Endometrium (tissue), 2 donors: ENCODE measurements around the gene TMEM88.

Source experiments
- FAIRE-seq: peaks from 2 replicates; lab custom pipeline; 2012; peaks lifted over from hg19 to GRCh38; lab: Jason Lieb, UNC
- donor health status: control.
- donor health status: control.

The TMEM88 gene

DNA sequence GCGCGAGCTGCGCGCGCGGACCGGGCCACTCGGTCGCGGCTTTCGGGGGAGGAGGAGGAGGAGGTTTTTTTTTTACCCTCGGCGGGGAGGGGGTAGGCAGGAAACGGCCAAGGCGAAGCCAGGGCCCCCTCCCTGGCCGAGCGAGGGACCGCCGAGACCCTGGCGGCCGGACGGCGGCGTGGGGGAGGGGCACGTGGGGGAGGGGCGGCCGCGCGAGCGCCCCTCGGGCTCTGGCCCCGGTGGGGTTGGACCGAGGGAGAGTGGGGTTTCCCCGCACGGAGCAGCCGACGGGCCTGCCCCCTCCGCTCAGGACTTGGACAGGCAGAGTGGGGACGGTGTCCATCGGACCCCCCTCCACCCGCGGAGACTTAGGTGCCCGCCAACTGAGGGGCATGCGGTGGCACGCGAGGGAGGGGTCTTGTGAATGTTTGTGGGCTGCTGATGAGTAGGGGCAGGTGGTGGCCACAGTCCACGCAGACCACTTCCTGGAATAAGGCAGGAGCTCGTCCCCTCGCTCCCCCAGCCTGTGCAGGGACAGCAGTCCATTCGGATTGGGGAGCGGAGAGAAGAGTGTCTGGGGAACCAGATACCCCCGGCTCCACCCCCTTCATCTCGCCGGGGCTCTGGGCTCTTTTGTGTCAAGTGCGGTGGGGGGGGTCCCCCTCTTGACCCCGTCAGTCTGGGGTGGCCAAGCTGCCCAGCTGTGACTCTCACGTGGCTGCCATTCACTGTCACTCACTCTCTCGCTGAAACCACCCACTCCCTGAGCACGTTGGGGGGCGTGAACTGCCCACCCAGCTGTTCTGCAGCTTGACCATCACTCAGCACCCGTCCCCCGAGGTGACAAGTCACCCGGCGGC, 30.7 kb downstream of the TMEM88 start:
- no peak for FAIRE-seq

DNA sequence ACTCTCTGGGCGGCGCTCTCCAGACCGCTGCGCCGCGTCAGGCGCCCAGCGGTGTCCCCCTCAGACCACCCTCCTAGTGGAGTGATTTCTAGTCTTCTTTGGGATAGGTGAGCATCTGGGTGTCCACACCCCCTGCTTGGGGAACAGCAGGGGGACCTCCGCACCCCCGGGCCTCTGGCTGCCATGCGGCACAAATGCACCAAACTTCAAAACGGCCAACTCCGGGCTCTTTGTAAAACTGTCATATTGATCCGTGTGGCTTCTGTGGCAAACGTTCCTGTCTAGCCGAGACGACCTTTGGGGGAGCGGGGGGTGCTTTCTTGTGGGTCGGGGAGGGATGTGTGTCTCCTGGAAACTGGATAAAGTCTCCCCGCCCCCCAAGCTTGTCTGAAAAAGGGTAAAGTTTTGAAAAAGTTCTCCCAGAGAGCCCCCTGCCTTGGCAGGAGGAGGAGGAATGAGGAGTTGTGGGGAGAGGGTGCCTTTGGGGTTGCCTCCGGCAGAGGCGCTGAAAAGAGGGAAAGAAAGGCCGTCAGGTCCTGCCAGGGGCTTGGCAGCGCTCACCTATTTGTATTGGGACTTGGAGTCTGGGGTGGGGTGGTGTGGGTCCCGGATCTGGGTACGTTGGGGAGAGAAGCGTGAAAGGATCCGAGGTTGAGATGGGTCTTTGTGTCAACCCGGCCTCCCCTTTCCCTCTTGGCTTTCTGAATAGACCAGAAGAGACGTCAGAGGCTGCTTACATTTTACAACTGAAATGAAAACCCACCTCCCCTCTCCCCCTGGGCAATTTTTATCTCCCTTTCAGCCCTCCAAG, 31.6 kb downstream of the TMEM88 start:
- FAIRE-seq, result no peak

DNA sequence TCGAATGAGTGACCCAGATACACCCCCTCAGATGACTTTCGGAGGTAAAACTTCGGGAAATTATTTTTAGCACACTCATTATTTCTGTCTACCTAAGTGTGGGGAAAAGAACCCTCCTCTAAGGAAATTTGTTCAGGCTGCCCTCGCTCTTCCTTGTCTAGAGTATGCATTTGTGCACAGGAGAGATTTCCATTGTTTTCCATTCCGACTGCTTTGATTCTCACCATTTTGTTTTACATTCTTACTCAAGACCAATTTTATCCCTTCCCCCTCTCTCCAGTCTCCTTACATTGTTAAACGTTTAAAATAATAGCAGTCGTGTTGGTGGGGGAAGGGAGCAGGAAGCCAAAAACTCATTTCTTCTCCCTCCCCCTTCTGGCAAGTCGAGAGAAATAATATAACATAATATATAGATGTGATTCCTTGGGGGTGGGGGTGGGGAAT, 32.2 kb downstream of the TMEM88 start:
- FAIRE-seq, result no peak

DNA sequence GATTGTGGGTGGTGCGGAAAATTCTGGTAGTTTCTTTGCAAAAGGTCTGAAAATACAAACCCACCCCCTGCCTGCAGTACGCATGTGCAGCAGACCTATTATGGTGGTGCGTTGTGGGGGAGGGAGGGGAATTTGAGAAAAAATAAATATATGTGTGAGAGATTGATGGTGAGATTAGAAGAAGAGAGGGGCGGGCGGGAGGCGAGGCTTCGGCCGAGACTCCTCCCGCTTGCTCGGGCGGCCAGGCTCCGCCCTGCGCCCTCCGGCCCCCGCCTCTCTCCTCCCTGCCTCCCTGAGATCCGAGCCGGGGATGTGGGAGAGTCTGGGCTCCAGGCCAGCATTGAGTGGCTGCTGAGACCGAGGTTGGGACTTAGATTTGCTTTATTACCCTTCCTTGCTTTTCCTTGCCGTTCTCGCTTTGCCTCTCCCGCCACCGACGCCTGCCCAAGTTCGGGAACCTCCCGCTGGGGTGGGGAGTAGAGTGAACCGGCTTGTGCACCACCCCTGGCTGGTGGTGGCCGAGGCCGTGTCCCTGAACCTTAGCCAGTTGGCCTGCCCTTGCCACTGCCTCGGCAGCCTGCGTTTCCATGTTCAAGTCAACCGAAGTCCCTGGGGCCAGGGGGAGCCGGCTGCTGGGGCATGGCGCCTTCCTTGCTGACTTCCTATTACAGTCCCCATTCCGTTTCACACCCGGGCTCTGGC, 32.8 kb downstream of the TMEM88 start:
- peak; percentile 98 for FAIRE-seq

- no peak for FAIRE-seq
Observed at GRCh38 chr17:7888184-7888920, 33.5 kb downstream of the TMEM88 start, which contains the start of gene CHD3. TSS of gene CHD3 (plus strand) at chr17:7888789. CDS start at chr17:7889001, 212 bp downstream.

DNA sequence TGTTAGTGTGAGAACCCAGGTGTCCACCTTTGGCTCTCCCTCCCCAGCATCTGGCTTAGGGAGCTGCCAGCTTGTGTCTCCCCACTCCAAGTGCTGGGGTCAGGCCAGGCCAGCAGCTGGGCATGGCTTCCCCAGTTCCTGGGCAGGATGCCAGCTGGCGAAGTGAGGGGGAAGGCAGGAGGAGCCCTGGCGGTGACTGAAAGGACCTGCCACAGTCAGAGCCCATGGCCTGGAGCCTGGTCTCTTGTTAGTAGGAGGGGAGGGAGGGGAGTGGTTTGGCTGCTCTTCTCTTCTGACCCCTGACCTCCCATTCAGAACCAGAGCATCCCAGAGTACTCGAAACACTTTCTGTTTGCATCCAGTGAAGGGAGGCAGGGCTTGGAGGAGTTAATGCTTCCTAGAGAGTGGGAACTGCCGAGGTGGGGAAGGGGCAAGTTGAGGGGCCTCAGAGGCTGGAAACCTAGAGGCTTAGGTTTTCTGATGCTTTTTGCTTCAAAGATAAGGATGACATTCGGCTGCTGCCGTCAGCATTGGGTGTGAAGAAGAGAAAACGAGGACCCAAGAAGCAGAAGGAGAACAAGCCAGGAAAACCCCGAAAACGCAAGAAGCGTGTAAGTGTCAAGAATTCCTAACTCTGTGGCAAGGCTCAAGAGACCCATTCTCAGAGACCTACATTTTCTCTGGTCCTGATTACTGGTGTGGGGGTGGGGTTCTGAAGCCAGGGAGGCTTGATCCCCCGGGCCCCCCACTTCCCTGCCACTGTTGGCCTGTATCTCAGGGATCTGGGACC, 34.5 kb downstream of the TMEM88 start:
- FAIRE-seq, result peak; percentile 55

DNA sequence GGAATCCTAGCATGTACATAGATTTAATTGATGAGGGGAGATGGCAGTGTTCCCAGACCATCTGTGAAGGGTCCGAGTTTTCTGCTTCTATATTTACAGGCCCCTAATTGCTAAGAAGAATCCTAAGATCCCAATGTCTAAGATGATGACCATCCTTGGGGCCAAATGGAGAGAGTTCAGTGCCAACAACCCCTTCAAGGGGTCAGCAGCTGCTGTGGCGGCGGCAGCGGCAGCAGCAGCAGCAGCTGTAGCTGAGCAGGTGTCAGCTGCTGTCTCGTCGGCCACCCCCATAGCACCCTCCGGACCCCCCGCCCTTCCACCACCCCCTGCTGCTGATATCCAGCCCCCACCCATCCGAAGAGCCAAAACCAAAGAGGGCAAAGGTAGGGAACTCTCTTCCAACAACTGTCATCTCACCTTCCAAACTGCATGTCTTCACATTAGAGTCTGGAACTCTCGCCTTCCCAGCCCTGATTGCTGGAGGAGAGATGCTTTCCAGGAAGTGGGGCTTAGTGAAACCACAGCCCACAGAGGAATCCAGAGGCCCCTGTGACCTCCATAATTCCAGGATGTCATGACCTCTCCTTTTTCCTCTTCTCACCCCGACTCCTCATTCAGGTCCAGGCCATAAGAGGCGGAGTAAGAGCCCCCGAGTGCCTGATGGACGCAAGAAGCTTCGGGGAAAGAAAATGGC, 38.5 kb downstream of the TMEM88 start:
- no peak for FAIRE-seq

GRCh38 chr17:7894226-7894625, 39.4 kb downstream of the TMEM88 start:
- FAIRE-seq, result no peak

DNA sequence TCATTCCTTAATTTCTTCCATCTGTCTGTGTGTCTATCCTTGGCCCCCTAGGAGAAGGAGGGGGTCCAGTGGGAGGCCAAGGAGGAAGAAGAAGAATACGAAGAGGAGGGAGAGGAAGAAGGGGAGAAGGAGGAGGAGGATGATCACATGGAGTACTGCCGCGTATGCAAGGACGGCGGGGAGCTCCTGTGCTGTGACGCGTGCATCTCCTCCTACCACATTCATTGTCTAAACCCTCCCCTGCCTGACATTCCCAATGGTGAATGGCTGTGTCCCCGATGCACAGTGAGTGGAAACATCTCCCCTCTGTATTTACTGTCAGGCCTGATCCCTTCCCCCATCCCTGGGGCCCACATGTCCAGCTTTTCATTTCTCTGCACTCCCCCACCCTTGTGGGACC, 40.0 kb downstream of the TMEM88 start:
- FAIRE-seq, result no peak

- no peak for FAIRE-seq
Observed at GRCh38 chr17:7897090-7897489, 42.2 kb downstream of the TMEM88 start.

DNA sequence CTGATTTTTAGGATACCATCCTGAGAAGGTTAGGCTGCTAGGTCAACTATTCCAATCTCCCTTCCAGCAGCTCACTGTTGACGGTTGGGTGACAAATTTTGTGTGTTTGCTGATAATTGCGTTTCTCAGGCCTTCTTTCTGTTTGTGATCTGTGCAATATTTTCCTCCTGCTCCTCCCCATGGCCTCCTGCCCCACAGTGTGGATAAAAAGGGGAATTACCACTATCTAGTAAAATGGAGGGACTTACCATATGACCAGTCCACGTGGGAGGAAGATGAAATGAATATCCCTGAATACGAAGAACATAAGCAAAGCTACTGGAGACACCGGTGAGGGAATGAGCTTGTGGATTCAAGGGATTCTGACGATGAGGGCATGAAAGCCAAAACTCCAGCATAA, 42.9 kb downstream of the TMEM88 start:
- FAIRE-seq, result no peak

- FAIRE-seq, result no peak
Observed at GRCh38 chr17:7903154-7904103, 48.6 kb downstream of the TMEM88 start.
